Mesenchymal stem cell (in vitro differentiated cells and primary cell): ENCODE measurements around the gene CHCHD6.

Experiments used
- DNase-seq: peaks from one replicate; pipeline ENCODE4 v3.0.0-alpha.2; 2013
- H2AFZ ChIP-seq: one replicate; pipeline ENCODE4 v1.6.1; 2013; ENCODE audit warnings: low read depth, mild to moderate bottlenecking, control low read depth, inconsistent platforms, low read length, moderate library complexity
- H2AK5ac ChIP-seq: 2 replicates; pipeline ENCODE4 v1.6.1; 2013; ENCODE audit warnings: low read length, moderate library complexity, mild to moderate bottlenecking, inconsistent platforms; ENCODE audit not compliant: severe bottlenecking
- H2BK120ac ChIP-seq: one replicate; pipeline ENCODE4 v1.6.1; 2013; ENCODE audit warnings: low read depth, mild to moderate bottlenecking, inconsistent platforms, low read length, moderate library complexity
- H2BK12ac ChIP-seq, 2 experiments: one replicate each; pipeline ENCODE4 v1.6.1; 2013; ENCODE audit warnings: inconsistent platforms in 2 of 2, low read length in 2 of 2, mild to moderate bottlenecking in 2 of 2, moderate library complexity in 2 of 2, control low read depth in 1 of 2
- H2BK15ac ChIP-seq: one replicate; pipeline ENCODE4 v1.6.1; 2013; ENCODE audit warnings: mild to moderate bottlenecking, low read depth, inconsistent platforms; ENCODE audit not compliant: poor library complexity, severe bottlenecking
- H2BK5ac ChIP-seq: 2 replicates; pipeline ENCODE4 v1.6.1; 2013; ENCODE audit warnings: low read depth, mild to moderate bottlenecking, low read length, control low read depth, inconsistent platforms; ENCODE audit not compliant: poor library complexity, severe bottlenecking
- H3K14ac ChIP-seq, 2 experiments: one replicate each; pipeline ENCODE4 v1.6.1; 2013; ENCODE audit warnings: inconsistent platforms in 2 of 2, low read length in 2 of 2, control low read depth in 1 of 2, mild to moderate bottlenecking in 1 of 2, moderate library complexity in 1 of 2
- H3K18ac ChIP-seq, 2 experiments: one replicate each; pipeline ENCODE4 v1.6.1; 2013; ENCODE audit warnings: inconsistent platforms in 2 of 2, low read length in 2 of 2, control low read depth in 1 of 2, low read depth in 1 of 2, mild to moderate bottlenecking in 1 of 2
- H3K23ac ChIP-seq, 2 experiments: one replicate each; pipeline ENCODE4 v1.6.1; 2013; ENCODE audit warnings: inconsistent platforms in 2 of 2, low read length in 2 of 2, mild to moderate bottlenecking in 2 of 2, moderate library complexity in 2 of 2, control low read depth in 1 of 2
- H3K27ac ChIP-seq: 2 replicates; pipeline ENCODE4 v1.5.1; 2013; ENCODE audit warnings: mild to moderate bottlenecking, moderate library complexity, low read length, control low read depth, inconsistent platforms; ENCODE audit not compliant: poor library complexity, severe bottlenecking
- H3K27me3 ChIP-seq, 2 experiments: 2 replicates each; pipeline versions ENCODE4 v1.6.1 to v1.7.0; 2013; ENCODE audit warnings: low read length in 2 of 2, mild to moderate bottlenecking in 2 of 2, moderate library complexity in 2 of 2, control low read depth in 1 of 2, inconsistent platforms in 1 of 2; ENCODE audit not compliant: control insufficient read depth in 1 of 2, insufficient read depth in 1 of 2
- H3K36me3 ChIP-seq, 2 experiments: 2 replicates each; pipeline versions ENCODE4 v1.6.1 to v1.7.0; 2013; ENCODE audit warnings: low read length in 2 of 2, control low read depth in 1 of 2, inconsistent platforms in 1 of 2, low read depth in 1 of 2, mild to moderate bottlenecking in 1 of 2; ENCODE audit not compliant: insufficient read depth in 2 of 2, control insufficient read depth in 1 of 2
- H3K4ac ChIP-seq, 2 experiments: one replicate each; pipeline ENCODE4 v1.6.1; 2013; ENCODE audit warnings: inconsistent platforms in 2 of 2, low read length in 2 of 2, mild to moderate bottlenecking in 2 of 2, moderate library complexity in 2 of 2, control low read depth in 1 of 2, low read depth in 1 of 2
- H3K4me1 ChIP-seq: 2 replicates; pipeline ENCODE4 v1.6.1; 2013; ENCODE audit warnings: low read depth, low read length, control low read depth; ENCODE audit not compliant: control insufficient read depth, insufficient read depth
- H3K4me2 ChIP-seq: 2 replicates; pipeline ENCODE4 v1.6.1; 2013; ENCODE audit warnings: low read length, mild to moderate bottlenecking, inconsistent platforms; ENCODE audit not compliant: poor library complexity, severe bottlenecking
- H3K4me3 ChIP-seq, 2 experiments: 2 replicates each; pipeline versions ENCODE4 v1.5.1 to v1.7.0; 2013; ENCODE audit warnings: low read length in 2 of 2, mild to moderate bottlenecking in 2 of 2, control low read depth in 1 of 2, low read depth in 1 of 2; ENCODE audit not compliant: insufficient read depth in 1 of 2
- H3K79me1 ChIP-seq: replicated peaks from 2 replicates; pipeline ENCODE4 v1.6.1; 2013; ENCODE audit warnings: mild to moderate bottlenecking, control low read depth, low read length, inconsistent platforms; ENCODE audit not compliant: poor library complexity, severe bottlenecking
- H3K9ac ChIP-seq: 2 replicates; pipeline ENCODE4 v1.7.0; 2013; ENCODE audit warnings: mild to moderate bottlenecking, low read length, moderate library complexity
- H3K9me3 ChIP-seq: 2 replicates; pipeline ENCODE4 v1.7.0; 2013; ENCODE audit warnings: mild to moderate bottlenecking, low read length; ENCODE audit not compliant: control insufficient read depth
- H4K8ac ChIP-seq: one replicate; pipeline ENCODE4 v1.6.1; 2013; ENCODE audit warnings: inconsistent platforms, mild to moderate bottlenecking, low read length, moderate library complexity
- H4K91ac ChIP-seq: one replicate; pipeline ENCODE4 v1.6.1; 2013; ENCODE audit warnings: mild to moderate bottlenecking, low read length, inconsistent platforms
- WGBS: methylation state at CpG from one replicate; pipeline ENCODE4 v1.1.7; 2013; ENCODE audit warnings: mixed read lengths; 5-methylcytosine and 5-hydroxymethylcytosine counted together

Gene CHCHD6

DNA sequence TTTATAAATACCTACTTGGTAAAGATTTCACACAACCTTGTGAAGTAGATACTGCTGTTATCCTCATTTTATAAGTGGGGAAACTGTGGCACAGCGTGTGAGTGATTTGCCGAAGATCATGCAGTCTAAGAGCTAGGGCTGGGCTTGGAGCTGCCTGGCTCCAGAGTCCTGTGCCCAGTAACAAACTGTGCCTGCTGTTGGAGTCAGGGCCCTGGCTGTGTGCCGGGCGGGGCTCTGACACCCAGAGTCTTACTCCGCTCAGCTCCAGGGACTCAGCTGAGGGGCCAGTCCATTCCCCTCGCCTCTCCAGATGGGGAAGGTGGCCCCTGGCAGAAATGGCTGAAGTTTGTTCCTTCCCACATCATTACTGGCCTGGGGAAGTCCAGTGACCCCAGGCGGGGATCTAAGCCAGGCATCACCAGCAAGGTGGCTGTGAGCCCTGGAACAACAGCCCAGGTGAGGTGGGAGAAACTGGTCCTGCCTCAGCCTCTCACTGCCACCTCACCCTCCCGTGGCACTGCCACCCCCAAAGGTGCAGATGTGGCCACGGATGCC lies 261.6 kb downstream of the CHCHD6 start:
- H3K9me3 ChIP-seq, result no peaks in the 10 kb centered on the region
- H2AFZ ChIP-seq, result no peak overlapping the region
- no peak for DNase-seq
- no peak overlapping the region for H3K27ac ChIP-seq
- H4K91ac ChIP-seq, result no peak overlapping the region
- H2BK12ac ChIP-seq, result no peak overlapping the region
- H3K4ac ChIP-seq, result no peak overlapping the region
- no peak overlapping the region for H3K23ac ChIP-seq
- no peak overlapping the region for H2AK5ac ChIP-seq
- peaks cover 0 to 16% of the 10 kb centered on the region in 2 experiments for H3K36me3 ChIP-seq
- no peaks in the 10 kb centered on the region for H3K79me1 ChIP-seq
- no peak overlapping the region for H3K4me2 ChIP-seq
- no peak overlapping the region for H2BK15ac ChIP-seq
- no peak overlapping the region for H3K14ac ChIP-seq
- no peak overlapping the region for H2BK120ac ChIP-seq
- H3K18ac ChIP-seq, result no peak overlapping the region
- H3K4me3 ChIP-seq, result no peak overlapping the region
- no peak overlapping the region for H2BK5ac ChIP-seq
- no peaks in the 10 kb centered on the region for H3K27me3 ChIP-seq
- no peak overlapping the region for H3K9ac ChIP-seq
- no peak overlapping the region for H4K8ac ChIP-seq
- peaks cover 20% of the 10 kb centered on the region for H3K4me1 ChIP-seq
- WGBS, result 98% methylated on average over 7 of the region's 9 CpGs

DNA sequence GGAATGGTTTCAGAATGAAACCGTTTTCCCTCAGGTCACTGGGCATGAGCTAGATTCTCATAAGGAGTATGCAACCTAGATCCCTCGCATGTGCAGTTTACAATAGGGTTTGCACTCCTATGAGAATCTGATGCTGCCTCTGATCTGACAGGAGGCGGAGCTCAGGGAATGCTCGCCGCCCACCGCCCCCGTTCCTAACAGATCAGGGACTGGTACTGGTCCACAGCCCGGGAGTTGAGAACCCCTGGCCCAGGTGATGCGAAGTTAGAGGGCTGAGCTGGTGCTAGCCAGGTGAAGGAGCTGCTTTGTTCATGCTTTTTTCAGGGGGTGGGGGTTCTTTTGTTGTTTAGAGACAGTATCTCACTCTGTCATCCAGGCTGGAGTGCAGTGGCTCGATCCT lies 263.3 kb downstream of the CHCHD6 start:
- Histone ChIP-seq H4K8ac (no peak overlapping the region), H3K18ac (no peak overlapping the region), H3K23ac (no peak overlapping the region), H3K9me3 (no peaks in the 10 kb centered on the region), H3K27ac (no peak overlapping the region), H3K4me3 (no peak overlapping the region), H2BK12ac (peak overlapping the region in 1 of 2 experiments; percentile 21), H3K9ac (no peak overlapping the region), H2BK15ac (no peak overlapping the region), H2BK120ac (no peak overlapping the region), H2BK5ac (no peak overlapping the region), H2AFZ (no peak overlapping the region), H3K14ac (no peak overlapping the region), H2AK5ac (no peak overlapping the region), H3K4me2 (no peak overlapping the region), H4K91ac (no peak overlapping the region), H3K4me1 (peaks cover 19% of the 10 kb centered on the region), H3K27me3 (no peaks in the 10 kb centered on the region), H3K36me3 (peaks cover 0 to 1% of the 10 kb centered on the region in 2 experiments), H3K79me1 (no peaks in the 10 kb centered on the region), H3K4ac (no peak overlapping the region)
- 90% methylated on average over 10 of the region's 10 CpGs for WGBS
- DNase-seq, result no peak

DNA sequence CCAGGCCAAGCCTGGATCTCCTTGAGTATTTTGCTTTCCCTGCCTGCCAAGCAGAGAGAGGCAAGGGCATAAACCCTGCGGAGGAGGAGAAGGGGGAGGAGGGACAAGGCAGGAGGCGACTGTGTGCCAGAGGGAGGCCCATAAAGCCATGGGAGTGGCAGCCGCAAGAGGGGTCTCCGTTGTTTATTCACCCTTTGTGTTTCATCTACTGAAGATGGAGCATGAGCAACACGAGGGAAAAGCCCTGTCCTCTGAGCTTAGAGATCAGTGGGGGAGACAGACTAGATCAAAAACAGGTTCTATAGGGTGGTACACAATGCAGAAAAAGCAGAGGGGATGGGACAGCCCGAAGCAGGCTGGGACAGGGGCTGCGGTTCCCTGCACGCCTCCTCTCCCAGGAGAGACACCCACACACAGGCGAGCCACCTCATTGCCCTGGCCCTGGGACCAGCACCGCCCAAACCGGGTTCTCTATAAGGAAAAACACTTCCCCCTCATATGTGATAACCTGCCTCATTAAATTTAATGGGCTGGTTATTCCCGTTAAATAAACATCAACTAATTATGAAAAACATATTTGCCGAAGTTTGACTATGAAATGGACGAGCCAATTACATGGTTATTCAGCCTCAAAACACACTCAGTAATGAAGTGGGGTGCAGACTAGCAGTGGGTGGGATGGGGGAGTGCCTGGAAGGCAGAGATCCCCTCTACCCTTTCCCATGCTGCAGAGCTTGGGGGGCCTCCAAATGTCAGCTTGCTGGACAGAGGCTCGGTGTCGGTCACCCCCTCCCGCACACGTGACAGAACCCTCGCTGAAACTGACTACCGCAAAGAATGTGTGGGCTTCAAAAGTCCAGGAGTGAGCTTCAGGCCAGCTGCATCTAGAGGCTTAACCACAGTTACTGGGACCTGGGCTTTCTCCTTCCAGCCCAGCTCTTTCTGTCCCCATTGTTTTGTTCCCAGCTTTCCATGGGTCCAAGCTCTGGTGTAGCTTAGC lies 264.7 kb downstream of the CHCHD6 start:
- DNase-seq, result no peak
- Histone ChIP-seq H2AFZ (no peak overlapping the region), H2AK5ac (no peak overlapping the region), H2BK120ac (peak overlapping the region; percentile 9), H2BK15ac (no peak overlapping the region), H3K4ac (no peak overlapping the region), H3K4me1 (peaks cover 19% of the 10 kb centered on the region), H3K9ac (peak overlapping the region; percentile 10), H3K79me1 (no peaks in the 10 kb centered on the region), H4K91ac (peak overlapping the region; percentile 13), H3K14ac (no peak overlapping the region), H2BK5ac (no peak overlapping the region), H3K27ac (no peak overlapping the region), H3K27me3 (no peaks in the 10 kb centered on the region), H4K8ac (peak overlapping the region; percentile 12), H2BK12ac (peak overlapping the region in 1 of 2 experiments; percentile 60), H3K4me3 (no peak overlapping the region), H3K9me3 (no peaks in the 10 kb centered on the region), H3K36me3 (no peaks in the 10 kb centered on the region), H3K18ac (no peak overlapping the region), H3K23ac (no peak overlapping the region), H3K4me2 (no peak overlapping the region)
- WGBS, result 88% methylated on average over 17 of the region's 20 CpGs

DNA sequence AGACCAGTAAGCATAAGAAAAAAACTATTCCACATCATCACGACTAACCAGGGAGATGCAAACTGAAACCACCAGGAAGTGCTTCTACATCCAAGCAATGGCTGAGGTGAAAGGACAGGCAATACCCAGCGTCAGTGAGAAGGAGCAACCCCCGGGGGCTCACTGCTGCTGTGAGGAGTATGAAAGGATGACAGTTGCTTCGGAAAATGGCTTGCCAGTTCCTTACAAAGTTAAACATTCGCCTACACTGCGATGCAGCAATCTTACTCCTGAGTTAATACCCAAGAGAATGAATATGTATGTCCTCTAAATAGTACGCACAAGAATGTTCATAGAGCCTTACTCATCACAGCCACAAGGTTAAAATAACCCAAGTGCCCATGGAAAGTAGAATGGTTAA lies 265.5 kb downstream of the CHCHD6 start:
- WGBS, result 68% methylated on average over 7 of the region's 7 CpGs
- no peak overlapping the region for H2BK15ac ChIP-seq
- no peak overlapping the region for H2BK120ac ChIP-seq
- H3K14ac ChIP-seq, result no peak overlapping the region
- H3K36me3 ChIP-seq, result no peaks in the 10 kb centered on the region
- H3K4me1 ChIP-seq, result peaks cover 19% of the 10 kb centered on the region
- H3K4ac ChIP-seq, result no peak overlapping the region
- H3K4me2 ChIP-seq, result peak overlapping the region; percentile 9
- H3K9ac ChIP-seq, result peak overlapping the region; percentile 10
- H2AK5ac ChIP-seq, result no peak overlapping the region
- H2AFZ ChIP-seq, result no peak overlapping the region
- H4K8ac ChIP-seq, result no peak overlapping the region
- H3K27ac ChIP-seq, result no peak overlapping the region
- H3K4me3 ChIP-seq, result no peak overlapping the region
- H2BK5ac ChIP-seq, result no peak overlapping the region
- peak; percentile 62 for DNase-seq
- peaks cover 8% of the 10 kb centered on the region for H3K9me3 ChIP-seq
- peak overlapping the region in 1 of 2 experiments; percentile 15 for H2BK12ac ChIP-seq
- no peak overlapping the region for H4K91ac ChIP-seq
- no peaks in the 10 kb centered on the region for H3K79me1 ChIP-seq
- no peak overlapping the region for H3K23ac ChIP-seq
- H3K18ac ChIP-seq, result no peak overlapping the region
- H3K27me3 ChIP-seq, result no peaks in the 10 kb centered on the region
